ENCODE results near the gene NR2C1.
"Not testable (repeated sequence)": the region's sequence is repeated elsewhere in the genome, so short reads cannot be mapped to it uniquely, and the experiment has no call there.

The NR2C1 gene

GRCh38 chr12:95072900-95073697, at the start of gene NR2C1:
Gene NR2C1, minus strand, starts transcription at chr12:95073618. Its CDS starts 6,234 bp downstream, at chr12:95067384.
- DNase-seq (ENCODE audit: low read depth in 2 of 2): peak; percentile 89 to 90

- DNase-seq (ENCODE audit: low read depth in 2 of 2): no peak
Measured at GRCh38 chr12:95118788-95119179, 45.4 kb upstream of the NR2C1 start.

GRCh38 chr12:95118138-95118787, 44.8 kb upstream of the NR2C1 start:
- DNase-seq (ENCODE audit: low read depth in 2 of 2): no peak

- no peak for DNase-seq (ENCODE audit: low read depth in 2 of 2)
Measured at GRCh38 chr12:95117178-95117599, 43.8 kb upstream of the NR2C1 start.

GRCh38 chr12:95116773-95117172, 43.4 kb upstream of the NR2C1 start:
- DNase-seq (ENCODE audit: low read depth in 2 of 2): no peak

GRCh38 chr12:95116341-95116740, 42.9 kb upstream of the NR2C1 start:
- no peak for DNase-seq (ENCODE audit: low read depth in 2 of 2)

- no peak for DNase-seq (ENCODE audit: low read depth in 2 of 2)
Measured at GRCh38 chr12:95115641-95116040, 42.2 kb upstream of the NR2C1 start.

- DNase-seq (ENCODE audit: low read depth in 2 of 2): no peak
Measured at GRCh38 chr12:95114766-95115405, 41.5 kb upstream of the NR2C1 start.

- DNase-seq (ENCODE audit: low read depth in 2 of 2): no peak
Measured at GRCh38 chr12:95107362-95107761, 33.9 kb upstream of the NR2C1 start.

- no peak for DNase-seq (ENCODE audit: low read depth in 2 of 2)
Measured at GRCh38 chr12:95105540-95105939, 32.1 kb upstream of the NR2C1 start.

- no peak for DNase-seq (ENCODE audit: low read depth in 2 of 2)
Measured at GRCh38 chr12:95104919-95105452, 31.6 kb upstream of the NR2C1 start.

GRCh38 chr12:95102916-95103671, 29.7 kb upstream of the NR2C1 start:
- peak; percentile 20 to 34 for DNase-seq (ENCODE audit: low read depth in 2 of 2)

GRCh38 chr12:95101957-95102356, 28.5 kb upstream of the NR2C1 start:
- DNase-seq (ENCODE audit: low read depth in 2 of 2): not testable (repeated sequence)

- no peak for DNase-seq (ENCODE audit: low read depth in 2 of 2)
Measured at GRCh38 chr12:95100264-95101190, 27.1 kb upstream of the NR2C1 start.

- no peak for DNase-seq (ENCODE audit: low read depth in 2 of 2)
Measured at GRCh38 chr12:95099270-95099790, 25.9 kb upstream of the NR2C1 start.

GRCh38 chr12:95096852-95097251, 23.4 kb upstream of the NR2C1 start:
- no peak for DNase-seq (ENCODE audit: low read depth in 2 of 2)

- no peak for DNase-seq (ENCODE audit: low read depth in 2 of 2)
Measured at GRCh38 chr12:95096378-95096777, 23.0 kb upstream of the NR2C1 start.

- DNase-seq (ENCODE audit: low read depth in 2 of 2): not testable (repeated sequence)
Measured at GRCh38 chr12:95095866-95096265, 22.4 kb upstream of the NR2C1 start.

- no peak for DNase-seq (ENCODE audit: low read depth in 2 of 2)
Measured at GRCh38 chr12:95089462-95089861, 16.0 kb upstream of the NR2C1 start.

GRCh38 chr12:95088379-95088778, 15.0 kb upstream of the NR2C1 start:
- DNase-seq (ENCODE audit: low read depth in 2 of 2): no peak
